ENCODE results near the gene ZNF577.

Gene ZNF577

GRCh38 chr19:51882518-51882917, 5.2 kb downstream of the ZNF577 start:
- Histone ChIP-seq H2BK12ac (ENCODE audit: low read length in 2 of 2) (no peak overlapping the region), H2AK5ac (ENCODE audit: low read length, severe bottlenecking) (no peak overlapping the region), H3K4me2 (ENCODE audit: low read length, poor library complexity, severe bottlenecking) (no peak overlapping the region), H3K4me1 (ENCODE audit: control insufficient read depth, insufficient read depth, low read depth, low read length) (peaks cover 2% of the 10 kb centered on the region), H3K4me3 (ENCODE audit: insufficient read depth in 1 of 2, low read depth in 1 of 2, low read length in 2 of 2) (no peak overlapping the region), H3K18ac (ENCODE audit: low read depth in 1 of 2, low read length in 2 of 2) (no peak overlapping the region), H2AFZ (ENCODE audit: low read depth, low read length) (no peak overlapping the region), H3K27ac (ENCODE audit: low read length, poor library complexity, severe bottlenecking) (no peak overlapping the region), H3K14ac (ENCODE audit: low read length in 2 of 2) (no peak overlapping the region), H3K4ac (ENCODE audit: low read depth in 1 of 2, low read length in 2 of 2) (no peak overlapping the region), H2BK15ac (ENCODE audit: low read depth, poor library complexity, severe bottlenecking) (no peak overlapping the region), H2BK5ac (ENCODE audit: low read depth, low read length, poor library complexity, severe bottlenecking) (no peak overlapping the region), H3K79me1 (replicated peaks; ENCODE audit: low read length, poor library complexity, severe bottlenecking) (peaks cover 2% of the 10 kb centered on the region), H3K36me3 (ENCODE audit: control insufficient read depth in 1 of 2, insufficient read depth in 2 of 2, low read depth in 1 of 2, low read length in 2 of 2) (peaks cover 5 to 28% of the 10 kb centered on the region in 2 experiments), H2BK120ac (ENCODE audit: low read depth, low read length) (no peak overlapping the region), H3K27me3 (ENCODE audit: control insufficient read depth in 1 of 2, insufficient read depth in 1 of 2, low read length in 2 of 2) (no peaks in the 10 kb centered on the region), H3K9me3 (ENCODE audit: control insufficient read depth, low read length) (peaks cover 69% of the 10 kb centered on the region), H3K9ac (ENCODE audit: low read length) (no peak overlapping the region), H4K91ac (ENCODE audit: low read length) (no peak overlapping the region), H4K8ac (ENCODE audit: low read length) (no peak overlapping the region), H3K23ac (ENCODE audit: low read length in 2 of 2) (no peak overlapping the region)
- DNase-seq = no peak
- WGBS = 100% methylated on average over 3 of the region's 3 CpGs

GRCh38 chr19:51873097-51873496, 14.7 kb downstream of the ZNF577 start:
- H3K4me3 ChIP-seq (ENCODE audit: insufficient read depth in 1 of 2, low read depth in 1 of 2, low read length in 2 of 2) = peak overlapping the region in 1 of 2 experiments; percentile 44
- H3K36me3 ChIP-seq (ENCODE audit: control insufficient read depth in 1 of 2, insufficient read depth in 2 of 2, low read depth in 1 of 2, low read length in 2 of 2) = peaks cover 30 to 56% of the 10 kb centered on the region in 2 experiments
- H3K4me1 ChIP-seq (ENCODE audit: control insufficient read depth, insufficient read depth, low read depth, low read length) = no peaks in the 10 kb centered on the region
- peaks cover 95% of the 10 kb centered on the region for H3K9me3 ChIP-seq (ENCODE audit: control insufficient read depth, low read length)
- no peak overlapping the region for H4K8ac ChIP-seq (ENCODE audit: low read length)
- no peak overlapping the region for H3K4me2 ChIP-seq (ENCODE audit: low read length, poor library complexity, severe bottlenecking)
- no peak overlapping the region for H2AFZ ChIP-seq (ENCODE audit: low read depth, low read length)
- no peak overlapping the region for H2BK5ac ChIP-seq (ENCODE audit: low read depth, low read length, poor library complexity, severe bottlenecking)
- H2BK120ac ChIP-seq (ENCODE audit: low read depth, low read length) = no peak overlapping the region
- H3K27me3 ChIP-seq (ENCODE audit: control insufficient read depth in 1 of 2, insufficient read depth in 1 of 2, low read length in 2 of 2) = no peaks in the 10 kb centered on the region
- no peak overlapping the region for H3K4ac ChIP-seq (ENCODE audit: low read depth in 1 of 2, low read length in 2 of 2)
- H3K23ac ChIP-seq (ENCODE audit: low read length in 2 of 2) = no peak overlapping the region
- no peaks in the 10 kb centered on the region for H3K79me1 ChIP-seq (replicated peaks; ENCODE audit: low read length, poor library complexity, severe bottlenecking)
- H3K14ac ChIP-seq (ENCODE audit: low read length in 2 of 2) = no peak overlapping the region
- no peak overlapping the region for H2BK15ac ChIP-seq (ENCODE audit: low read depth, poor library complexity, severe bottlenecking)
- H2BK12ac ChIP-seq (ENCODE audit: low read length in 2 of 2) = no peak overlapping the region
- H3K9ac ChIP-seq (ENCODE audit: low read length) = no peak overlapping the region
- no peak overlapping the region for H4K91ac ChIP-seq (ENCODE audit: low read length)
- no CpG with 5 or more reads among the region's 4 CpGs for WGBS
- no peak for DNase-seq
- no peak overlapping the region for H3K27ac ChIP-seq (ENCODE audit: low read length, poor library complexity, severe bottlenecking)
- no peak overlapping the region for H3K18ac ChIP-seq (ENCODE audit: low read depth in 1 of 2, low read length in 2 of 2)
- H2AK5ac ChIP-seq (ENCODE audit: low read length, severe bottlenecking) = no peak overlapping the region

GRCh38 chr19:51861870-51862622, 25.7 kb downstream of the ZNF577 start:
- Histone ChIP-seq H2BK120ac (ENCODE audit: low read depth, low read length) (no peak overlapping the region), H3K4me3 (ENCODE audit: insufficient read depth in 1 of 2, low read depth in 1 of 2, low read length in 2 of 2) (peak overlapping the region in 1 of 2 experiments; percentile 43), H3K9me3 (ENCODE audit: control insufficient read depth, low read length) (peaks cover 95% of the 10 kb centered on the region), H3K79me1 (replicated peaks; ENCODE audit: low read length, poor library complexity, severe bottlenecking) (no peaks in the 10 kb centered on the region), H3K23ac (ENCODE audit: low read length in 2 of 2) (no peak overlapping the region), H2BK12ac (ENCODE audit: low read length in 2 of 2) (no peak overlapping the region), H3K27me3 (ENCODE audit: control insufficient read depth in 1 of 2, insufficient read depth in 1 of 2, low read length in 2 of 2) (no peaks in the 10 kb centered on the region), H3K4me1 (ENCODE audit: control insufficient read depth, insufficient read depth, low read depth, low read length) (no peaks in the 10 kb centered on the region), H2AK5ac (ENCODE audit: low read length, severe bottlenecking) (no peak overlapping the region), H3K27ac (ENCODE audit: low read length, poor library complexity, severe bottlenecking) (no peak overlapping the region), H4K91ac (ENCODE audit: low read length) (no peak overlapping the region), H3K4ac (ENCODE audit: low read depth in 1 of 2, low read length in 2 of 2) (no peak overlapping the region), H4K8ac (ENCODE audit: low read length) (no peak overlapping the region), H3K9ac (ENCODE audit: low read length) (no peak overlapping the region), H2AFZ (ENCODE audit: low read depth, low read length) (no peak overlapping the region), H3K14ac (ENCODE audit: low read length in 2 of 2) (no peak overlapping the region), H3K36me3 (ENCODE audit: control insufficient read depth in 1 of 2, insufficient read depth in 2 of 2, low read depth in 1 of 2, low read length in 2 of 2) (no peaks in the 10 kb centered on the region), H2BK5ac (ENCODE audit: low read depth, low read length, poor library complexity, severe bottlenecking) (no peak overlapping the region), H3K18ac (ENCODE audit: low read depth in 1 of 2, low read length in 2 of 2) (no peak overlapping the region), H3K4me2 (ENCODE audit: low read length, poor library complexity, severe bottlenecking) (no peak overlapping the region), H2BK15ac (ENCODE audit: low read depth, poor library complexity, severe bottlenecking) (no peak overlapping the region)
- WGBS = no CpG with 5 or more reads among the region's 2 CpGs
- DNase-seq = no peak

GRCh38 chr19:51837145-51837544, 50.6 kb downstream of the ZNF577 start:
- Histone ChIP-seq H4K8ac (ENCODE audit: low read length) (no peak overlapping the region), H2BK12ac (ENCODE audit: low read length in 2 of 2) (no peak overlapping the region), H2AK5ac (ENCODE audit: low read length, severe bottlenecking) (no peak overlapping the region), H2BK15ac (ENCODE audit: low read depth, poor library complexity, severe bottlenecking) (no peak overlapping the region), H4K91ac (ENCODE audit: low read length) (no peak overlapping the region), H3K9ac (ENCODE audit: low read length) (no peak overlapping the region), H3K4ac (ENCODE audit: low read depth in 1 of 2, low read length in 2 of 2) (no peak overlapping the region), H3K14ac (ENCODE audit: low read length in 2 of 2) (no peak overlapping the region), H3K27ac (ENCODE audit: low read length, poor library complexity, severe bottlenecking) (no peak overlapping the region), H3K18ac (ENCODE audit: low read depth in 1 of 2, low read length in 2 of 2) (no peak overlapping the region), H2BK5ac (ENCODE audit: low read depth, low read length, poor library complexity, severe bottlenecking) (no peak overlapping the region), H3K4me3 (ENCODE audit: insufficient read depth in 1 of 2, low read depth in 1 of 2, low read length in 2 of 2) (no peak overlapping the region), H3K4me1 (ENCODE audit: control insufficient read depth, insufficient read depth, low read depth, low read length) (no peaks in the 10 kb centered on the region), H3K36me3 (ENCODE audit: control insufficient read depth in 1 of 2, insufficient read depth in 2 of 2, low read depth in 1 of 2, low read length in 2 of 2) (no peaks in the 10 kb centered on the region), H3K4me2 (ENCODE audit: low read length, poor library complexity, severe bottlenecking) (no peak overlapping the region), H3K79me1 (replicated peaks; ENCODE audit: low read length, poor library complexity, severe bottlenecking) (no peaks in the 10 kb centered on the region), H2BK120ac (ENCODE audit: low read depth, low read length) (no peak overlapping the region), H3K9me3 (ENCODE audit: control insufficient read depth, low read length) (peaks cover 60% of the 10 kb centered on the region), H2AFZ (ENCODE audit: low read depth, low read length) (no peak overlapping the region), H3K23ac (ENCODE audit: low read length in 2 of 2) (no peak overlapping the region), H3K27me3 (ENCODE audit: control insufficient read depth in 1 of 2, insufficient read depth in 1 of 2, low read length in 2 of 2) (no peaks in the 10 kb centered on the region)
- no peak for DNase-seq
- 92% methylated on average over 2 of the region's 2 CpGs for WGBS
